Measurements from ENCODE around the gene ABCG2.
"Not testable (repeated sequence)": the region's sequence is repeated elsewhere in the genome, so short reads cannot be mapped to it uniquely, and the experiment has no call there.

The ABCG2 gene

DNA sequence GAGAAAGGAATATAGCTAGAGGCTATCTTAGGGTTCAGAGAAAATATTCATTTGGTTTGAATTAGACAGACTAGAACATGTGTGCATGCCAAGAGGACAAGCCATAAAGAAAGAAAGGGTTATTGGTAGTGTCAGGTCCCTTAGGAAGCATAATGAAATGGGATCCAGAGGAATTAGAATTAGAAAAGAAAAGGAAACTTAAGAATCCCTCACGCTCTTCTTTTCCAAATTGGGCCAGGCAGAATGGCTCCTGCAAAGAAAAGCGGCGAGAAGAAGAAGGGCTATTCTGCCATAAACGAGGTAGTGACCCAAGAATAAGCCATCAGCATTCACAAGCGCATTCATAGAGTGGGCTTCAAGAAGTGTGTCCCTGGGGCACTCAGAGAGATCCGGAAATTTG, 4.9 kb upstream of the ABCG2 start:
- no peak for DNase-seq

DNA sequence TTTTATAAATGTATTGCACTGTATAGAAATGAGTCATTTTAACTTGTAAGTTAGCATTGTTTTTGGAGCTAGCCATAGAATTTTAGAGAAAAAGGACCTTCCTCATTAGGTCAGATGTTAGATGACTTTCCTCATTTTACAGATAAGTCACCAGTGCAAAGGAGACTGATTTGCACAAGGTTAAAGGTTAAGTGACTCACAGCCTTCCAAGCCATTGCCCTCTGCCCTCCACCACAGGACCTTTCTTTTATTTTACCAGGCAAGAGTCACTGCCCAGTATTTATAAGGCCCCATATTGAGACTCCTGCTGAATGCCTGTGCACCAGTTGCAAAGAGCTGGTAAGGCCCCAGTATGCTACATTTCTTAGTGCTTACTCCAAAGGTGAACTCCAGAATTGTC, 4.2 kb upstream of the ABCG2 start:
- no peak for DNase-seq

DNA sequence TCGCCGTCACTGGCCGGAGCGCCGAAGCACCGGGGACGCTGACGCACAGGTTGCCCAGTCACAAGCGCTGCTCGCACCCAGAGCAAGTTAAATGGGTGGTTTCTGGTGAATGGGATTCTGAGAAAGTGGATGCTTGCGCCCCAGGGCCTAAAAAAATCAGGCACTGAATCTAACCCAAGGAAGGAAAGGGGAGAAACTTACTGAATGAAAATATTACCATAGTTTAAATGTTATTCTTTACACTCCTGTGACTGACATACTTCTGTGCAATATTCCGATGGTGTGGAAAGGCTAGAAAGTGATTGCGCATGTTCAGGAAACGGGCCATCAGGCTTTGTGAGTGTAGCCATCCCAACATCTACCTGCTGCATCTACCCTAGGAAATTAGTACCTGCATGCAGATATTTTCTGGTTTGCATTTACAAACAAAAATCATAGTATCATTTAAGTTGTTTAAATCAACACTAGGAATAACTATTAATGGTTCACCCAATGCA, 838 bp upstream of the ABCG2 start:
- DNase-seq = no peak

DNA sequence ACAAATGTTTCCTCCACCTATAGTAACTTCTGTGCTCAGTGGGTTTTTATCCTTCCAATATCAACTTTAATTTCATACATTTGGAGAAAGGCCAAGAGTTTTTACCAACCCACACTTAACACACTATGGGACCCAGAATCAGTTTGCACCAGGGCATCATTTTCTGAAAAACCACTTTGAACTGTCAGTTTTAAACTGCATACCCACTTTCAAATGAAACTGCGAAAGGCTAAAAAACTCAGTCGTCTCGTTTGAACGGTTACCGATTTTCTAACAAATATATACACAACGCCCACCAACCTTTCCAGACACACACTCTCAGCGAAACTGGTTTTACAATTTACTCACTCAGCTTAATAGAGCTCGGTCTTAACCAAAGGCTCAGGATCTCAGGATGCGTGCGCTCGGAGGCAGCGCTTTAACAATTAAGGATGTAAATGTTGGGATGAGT, 376 bp downstream of the ABCG2 start:
- no peak for DNase-seq

DNA sequence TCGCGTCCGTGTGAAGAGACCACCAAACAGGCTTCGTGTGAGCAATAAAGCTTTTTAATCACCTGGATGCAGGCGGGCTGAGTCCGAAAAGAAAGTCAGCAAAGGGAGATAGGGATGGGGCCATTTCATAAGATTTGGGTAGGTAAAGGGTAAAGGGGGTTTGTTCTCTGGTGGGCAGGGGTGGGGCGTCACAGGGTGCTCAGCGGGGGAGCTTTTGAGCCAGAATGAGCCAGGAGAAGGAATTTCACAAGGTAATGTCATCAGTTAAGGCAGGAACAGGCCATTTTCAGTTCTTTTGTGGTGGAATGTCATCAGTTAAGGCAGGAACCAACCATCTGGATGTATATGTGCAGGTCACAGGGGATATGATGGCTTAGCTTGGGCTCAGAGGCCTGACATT, 6.1 kb downstream of the ABCG2 start:
- DNase-seq = not testable (repeated sequence)

DNA sequence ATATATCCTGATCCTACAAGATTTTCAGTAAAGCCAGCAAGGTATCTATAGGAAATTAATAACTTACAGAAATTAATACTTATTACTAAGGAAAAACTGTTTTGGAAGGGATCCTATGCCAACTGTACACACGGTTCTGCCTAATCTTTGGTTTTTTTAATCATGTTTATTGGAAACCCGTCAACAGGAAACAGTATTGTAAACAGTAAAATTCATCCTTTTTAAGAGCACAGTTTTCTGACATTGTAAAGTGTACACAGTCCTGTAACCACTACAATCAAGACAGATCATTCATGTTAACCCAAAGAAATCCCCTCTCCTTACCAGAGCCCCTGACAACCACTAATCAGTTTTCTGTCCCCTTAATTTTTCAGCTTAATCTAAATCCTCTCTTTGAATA, 9.9 kb downstream of the ABCG2 start:
- DNase-seq = no peak

DNA sequence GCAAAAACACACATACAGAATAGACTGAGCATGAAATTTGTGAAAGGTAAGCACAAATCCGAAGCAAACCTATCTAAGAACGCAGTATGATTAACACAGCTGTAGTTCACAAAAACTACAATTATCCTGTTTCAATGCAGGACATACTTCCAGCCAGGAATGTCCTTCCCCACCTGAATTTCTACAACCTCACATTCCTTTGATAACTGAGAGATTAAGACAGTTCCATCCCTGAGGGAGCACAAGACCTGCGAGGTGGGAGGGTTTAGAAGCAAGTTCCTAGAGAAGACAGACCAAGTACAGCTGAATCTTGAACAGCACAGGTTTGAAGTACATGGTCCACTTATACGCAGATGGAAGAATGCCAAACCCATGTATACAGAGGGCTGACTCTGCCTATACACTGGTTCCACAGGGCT, 10.6 kb downstream of the ABCG2 start:
- DNase-seq = no peak

DNA sequence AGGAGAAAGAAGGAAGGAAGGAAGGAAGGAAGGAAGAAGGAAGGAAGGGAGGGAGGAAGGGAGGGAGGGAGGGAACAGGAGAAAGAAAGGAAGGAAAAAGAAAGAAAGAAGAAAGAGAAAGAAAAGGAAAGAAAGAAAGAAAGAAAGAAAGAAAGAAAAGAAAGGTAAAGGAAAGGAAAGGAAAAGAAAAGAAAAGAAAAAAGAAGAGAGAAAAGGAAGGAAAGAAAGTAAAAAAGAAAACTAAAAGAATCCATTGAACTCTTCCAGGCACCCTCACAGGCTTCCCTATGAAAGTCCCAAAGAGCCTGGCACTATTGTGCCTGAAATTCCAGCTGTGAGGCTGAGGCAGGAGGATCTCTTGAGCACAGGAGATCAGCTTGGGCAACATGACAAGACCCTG, 11.5 kb downstream of the ABCG2 start:
- DNase-seq = no peak

DNA sequence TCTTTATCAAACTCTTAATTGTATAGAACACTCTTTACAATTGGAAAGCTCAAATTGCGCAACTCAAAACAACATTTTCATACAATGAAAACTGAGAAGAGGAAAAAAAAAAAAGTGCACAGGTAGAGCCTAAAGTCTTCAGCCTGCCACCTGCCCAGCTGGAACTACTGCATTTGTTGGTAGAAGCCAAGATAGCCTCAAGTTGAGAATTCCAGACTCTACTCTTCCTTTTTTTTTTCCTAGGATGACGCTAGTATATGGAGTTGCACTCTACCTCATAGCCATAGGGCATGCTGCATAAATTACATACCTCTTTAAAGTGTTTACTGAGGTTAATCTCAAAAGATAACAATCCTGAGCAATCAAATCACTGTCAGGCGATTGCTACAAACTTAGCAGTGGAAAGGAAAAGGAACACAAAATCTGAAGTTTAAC, 13.6 kb downstream of the ABCG2 start:
- DNase-seq = no peak

DNA sequence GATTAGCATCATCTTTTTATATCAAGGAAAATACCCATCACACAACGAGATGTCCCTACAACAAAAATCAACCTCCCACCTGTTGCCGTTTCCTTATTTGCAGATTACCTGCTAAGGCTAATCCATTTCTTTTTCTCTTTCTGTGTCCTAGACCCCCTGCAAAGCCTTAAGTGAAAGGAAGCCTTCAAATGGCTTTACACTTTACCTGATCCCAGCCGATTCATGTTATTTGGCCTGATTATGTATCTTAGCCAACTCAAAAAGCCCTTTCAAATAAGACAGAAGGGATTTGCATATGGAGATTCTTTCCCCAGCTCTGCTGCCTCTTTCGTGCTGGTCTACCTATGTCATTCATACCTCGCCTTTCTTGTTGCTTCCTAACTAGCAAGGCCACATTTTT, 14.4 kb downstream of the ABCG2 start:
- no peak for DNase-seq

DNA sequence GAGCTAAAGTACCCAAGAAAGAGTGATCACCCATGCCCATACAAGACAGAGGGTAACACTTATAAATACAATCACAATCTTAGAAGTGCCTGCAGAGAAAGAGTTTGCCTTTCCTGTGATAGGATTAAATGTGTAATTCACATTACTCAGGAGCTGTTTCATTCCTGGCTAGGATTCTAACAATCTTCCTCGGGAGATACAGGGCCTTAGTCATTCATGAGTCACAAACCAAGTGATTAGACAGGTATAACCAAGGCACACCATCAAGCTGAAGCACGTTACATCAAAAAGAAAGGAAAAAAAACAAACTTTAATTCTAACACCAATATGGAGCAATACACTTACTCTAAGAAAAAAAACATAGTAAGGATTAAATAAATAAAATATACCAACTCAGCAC, 14.9 kb downstream of the ABCG2 start:
- no peak for DNase-seq

DNA sequence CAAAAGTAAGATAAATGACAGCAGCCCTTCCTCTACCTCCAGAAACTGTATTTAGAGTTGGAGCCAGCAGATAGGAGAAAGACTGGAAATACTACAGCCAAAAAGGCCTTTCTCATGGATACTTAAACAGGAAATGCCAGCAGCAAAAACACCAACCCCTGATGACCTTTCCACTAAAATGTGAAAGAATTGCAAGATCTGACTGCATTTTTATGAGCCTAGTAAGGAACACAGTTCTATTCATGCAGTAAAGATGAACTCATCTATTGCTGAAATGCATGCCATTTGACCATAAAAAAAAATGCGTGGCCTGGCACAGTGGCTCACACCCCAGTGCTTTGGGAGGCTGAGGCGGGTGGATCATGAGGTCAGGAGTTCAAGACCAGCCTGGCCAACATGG, 19.9 kb downstream of the ABCG2 start:
- DNase-seq = no peak

DNA sequence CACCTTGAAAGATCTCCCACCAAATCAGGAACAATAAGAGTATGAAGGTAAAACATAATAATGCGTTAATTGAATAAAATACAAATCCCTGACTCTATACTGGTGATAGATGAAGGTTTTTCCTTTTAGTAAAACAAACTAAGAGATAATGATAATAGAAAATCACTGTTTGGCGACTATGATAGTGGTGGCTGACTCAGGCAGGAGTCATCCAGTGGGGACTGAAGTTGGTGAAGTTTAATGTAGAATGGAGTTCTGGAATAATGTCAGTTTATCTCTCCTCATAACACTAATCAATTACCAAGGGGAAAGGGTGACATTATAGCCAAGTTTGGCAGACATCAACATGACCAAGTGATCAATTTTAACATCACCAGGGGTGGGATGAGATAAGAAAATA, 21.3 kb downstream of the ABCG2 start:
- no peak for DNase-seq

DNA sequence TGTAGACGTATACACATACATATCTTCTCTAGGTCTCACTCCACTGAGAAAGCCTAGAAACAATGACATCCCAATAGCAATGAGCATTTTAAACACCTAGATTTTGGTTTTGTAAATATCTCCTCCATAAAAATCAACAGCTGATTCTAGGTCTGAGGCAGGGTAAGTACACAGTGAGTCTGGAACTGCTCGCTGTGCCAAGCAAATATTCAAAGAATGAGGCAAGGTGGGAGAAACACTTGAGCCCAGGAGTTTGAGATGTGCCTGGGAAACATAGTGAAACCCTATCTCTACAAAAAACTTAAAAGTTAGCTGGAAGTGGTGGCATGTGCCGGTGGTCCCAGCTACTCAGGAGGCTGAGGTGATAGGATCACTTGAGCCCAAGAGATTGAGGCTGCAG, 22.2 kb downstream of the ABCG2 start:
- DNase-seq = no peak

DNA sequence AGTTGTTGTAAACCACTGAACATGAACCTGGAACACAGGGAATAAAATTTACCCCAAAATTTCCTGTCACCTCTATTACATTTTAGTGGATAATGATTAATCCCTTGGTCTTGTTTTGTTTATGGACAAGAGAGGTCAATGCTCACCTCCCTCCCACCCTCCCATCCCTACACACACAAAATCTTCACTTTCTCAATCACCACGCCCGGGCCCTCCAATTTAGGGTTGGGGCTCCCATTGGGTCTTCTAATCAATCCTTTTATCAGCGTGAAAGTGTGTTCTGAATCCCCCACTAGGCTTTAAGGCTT, 23.1 kb downstream of the ABCG2 start:
- no peak for DNase-seq

DNA sequence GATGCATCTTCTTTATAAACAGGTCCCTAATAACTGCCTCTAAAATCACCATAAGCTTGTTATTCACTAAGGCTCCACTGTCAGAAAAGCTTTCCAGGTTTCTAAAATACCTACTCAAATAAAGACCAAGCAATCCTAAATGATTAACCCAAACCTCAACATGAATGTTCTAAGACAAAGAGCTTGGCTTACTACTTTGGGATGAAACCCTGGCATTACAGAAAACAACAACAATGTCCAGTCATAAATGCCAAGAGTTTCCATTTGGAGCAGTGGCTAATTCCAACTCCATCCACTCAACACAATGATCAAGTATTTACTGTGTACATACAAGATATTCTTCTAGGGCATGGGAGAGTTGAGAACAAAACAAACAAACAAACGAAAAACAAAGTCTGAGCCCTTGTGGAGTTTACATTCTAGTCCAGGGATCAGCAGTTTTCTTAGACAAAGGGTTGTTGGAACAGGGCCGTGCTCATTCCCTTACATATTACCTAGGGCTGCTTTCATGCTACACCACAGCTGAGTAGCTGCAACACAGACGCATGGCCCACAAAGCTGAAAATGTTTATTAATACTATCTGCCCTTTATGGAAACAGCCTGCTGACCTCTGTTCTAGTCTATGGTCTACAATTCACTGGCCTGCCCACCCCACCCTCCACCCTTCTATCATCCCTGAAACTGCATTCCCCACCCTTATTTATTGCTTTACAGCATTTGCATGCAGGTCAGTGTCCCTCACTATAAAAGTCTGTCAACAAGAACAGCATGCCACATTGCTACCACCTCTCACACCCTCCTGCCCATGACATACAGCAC, 23.7 kb downstream of the ABCG2 start:
- no peak for DNase-seq

DNA sequence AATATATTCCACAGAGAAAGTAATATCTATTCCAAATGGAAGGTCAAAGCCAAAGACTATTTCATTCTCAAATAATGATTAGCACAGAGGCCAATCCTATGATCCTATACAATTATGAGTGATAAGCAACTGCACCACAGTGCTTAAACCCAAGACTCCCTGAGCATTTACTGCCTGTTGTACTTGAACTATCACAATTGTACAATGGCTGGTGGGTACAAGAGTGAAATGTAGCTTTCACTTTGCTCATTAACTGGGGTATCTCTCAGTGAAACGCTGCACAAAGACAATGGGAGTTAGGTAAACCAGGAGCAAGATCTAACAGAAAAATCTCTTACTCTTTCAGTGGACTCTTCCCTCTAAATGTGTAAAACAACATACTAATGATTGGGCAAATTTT, 24.3 kb downstream of the ABCG2 start:
- DNase-seq = no peak

DNA sequence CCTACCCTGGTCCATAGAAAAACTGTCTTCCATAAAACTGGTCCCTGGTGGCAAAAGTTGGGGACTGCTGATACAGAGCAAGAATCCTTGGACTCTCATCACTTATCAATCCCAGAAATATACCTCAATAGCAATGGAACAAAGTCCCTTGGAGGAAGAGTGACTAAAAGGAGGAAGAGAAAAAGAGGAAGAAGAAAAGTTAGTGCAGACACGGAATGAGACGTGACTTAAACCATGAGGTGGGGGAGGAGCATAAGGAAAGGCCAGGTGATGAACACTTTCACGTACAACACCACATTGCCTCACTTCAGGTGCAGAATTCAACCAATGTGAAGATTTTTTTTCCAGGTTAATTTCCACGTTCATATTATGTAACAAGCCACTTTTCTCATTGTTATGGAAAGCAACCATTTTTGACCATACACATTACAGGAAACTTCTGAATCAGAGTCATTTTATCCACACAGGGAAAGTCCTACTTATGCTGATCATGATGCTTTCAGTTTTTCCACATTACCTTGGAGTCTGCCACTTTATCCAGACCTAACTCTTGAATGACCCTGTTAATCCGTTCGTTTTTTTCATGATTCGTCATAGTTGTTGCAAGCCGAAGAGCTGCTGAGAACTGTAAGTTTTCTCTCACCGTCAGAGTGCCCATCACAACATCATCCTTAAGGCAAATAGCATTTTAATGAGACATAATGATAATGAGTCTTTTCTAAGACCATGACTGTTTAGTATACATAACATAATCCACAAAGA, 27.7 kb downstream of the ABCG2 start:
- no peak for DNase-seq

DNA sequence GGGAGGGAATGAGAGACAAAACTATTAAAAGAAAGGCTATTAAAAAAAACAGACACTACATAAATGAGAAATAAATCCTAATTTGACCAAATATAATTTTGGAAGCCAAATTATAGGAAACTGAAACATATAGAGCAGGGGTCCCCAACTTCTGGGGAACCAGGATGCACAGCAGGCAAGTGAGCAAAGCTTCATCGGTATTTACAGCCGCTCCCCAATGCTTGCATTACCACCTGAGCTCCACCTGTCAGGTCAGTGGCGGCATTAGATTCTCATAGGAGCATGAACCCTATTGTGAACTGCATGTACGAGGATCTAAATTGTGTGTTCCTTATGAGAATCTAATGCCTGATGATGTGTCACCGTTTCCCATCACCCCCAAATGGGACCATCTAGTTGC, 28.4 kb downstream of the ABCG2 start:
- no peak for DNase-seq

DNA sequence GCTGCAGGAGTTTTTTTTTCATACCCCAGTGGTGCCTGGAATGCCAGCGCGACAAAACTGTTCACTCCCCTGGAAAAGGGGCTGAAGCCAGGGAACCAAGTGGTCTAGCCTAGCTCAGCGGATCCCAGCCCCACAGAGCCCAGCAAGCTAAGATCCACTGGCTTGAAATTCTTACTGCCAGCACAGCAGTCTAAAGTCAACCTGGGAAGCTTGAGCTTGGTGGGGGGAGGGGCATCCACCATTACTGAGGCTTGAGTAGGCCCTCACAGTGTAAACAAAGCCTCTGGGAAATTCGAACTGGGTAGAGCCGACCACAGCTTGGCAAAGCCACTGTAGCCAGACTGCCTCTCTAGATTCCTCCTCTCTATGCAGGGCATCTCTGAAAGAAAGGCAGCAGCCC, 36.2 kb downstream of the ABCG2 start:
- not testable (repeated sequence) for DNase-seq

DNA sequence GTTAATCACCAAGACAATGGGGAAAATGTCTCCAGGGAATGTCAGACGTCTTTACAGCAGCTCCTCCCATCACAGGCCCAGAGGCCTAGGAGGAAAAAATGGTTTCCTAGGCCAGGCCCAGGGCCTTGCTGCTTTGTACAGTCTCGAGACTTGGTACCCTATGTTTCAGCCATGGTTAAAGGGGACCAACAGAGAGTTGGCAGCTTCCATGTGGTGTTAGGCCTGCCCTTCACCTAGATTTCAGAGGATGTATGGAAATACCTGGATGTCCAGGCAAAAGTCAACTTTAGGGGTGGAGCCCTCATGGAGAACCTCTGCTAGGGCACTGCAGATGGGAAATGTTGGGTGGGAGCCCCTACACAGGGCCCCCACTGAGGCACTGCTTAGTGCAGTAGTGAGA, 38.5 kb downstream of the ABCG2 start:
- DNase-seq = no peak

DNA sequence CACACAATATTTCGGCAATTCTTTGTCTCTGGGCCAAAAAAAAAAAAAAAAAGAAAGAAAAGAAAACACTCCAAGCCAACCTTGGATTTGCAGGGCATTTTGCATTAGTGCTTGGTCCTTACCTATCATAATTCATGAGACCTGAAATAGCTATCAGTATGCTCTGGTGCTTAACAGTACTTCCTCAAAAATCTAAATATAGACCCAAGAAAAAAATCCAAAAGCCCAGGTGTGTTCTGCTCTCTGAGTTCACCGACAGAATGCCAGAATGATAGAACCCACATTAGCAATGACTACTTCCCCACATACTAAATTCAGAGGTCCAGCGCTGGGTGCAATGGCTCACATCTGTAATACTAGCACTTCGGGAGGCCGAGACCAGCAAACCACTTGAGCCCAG, 42.9 kb downstream of the ABCG2 start:
- DNase-seq = no peak

DNA sequence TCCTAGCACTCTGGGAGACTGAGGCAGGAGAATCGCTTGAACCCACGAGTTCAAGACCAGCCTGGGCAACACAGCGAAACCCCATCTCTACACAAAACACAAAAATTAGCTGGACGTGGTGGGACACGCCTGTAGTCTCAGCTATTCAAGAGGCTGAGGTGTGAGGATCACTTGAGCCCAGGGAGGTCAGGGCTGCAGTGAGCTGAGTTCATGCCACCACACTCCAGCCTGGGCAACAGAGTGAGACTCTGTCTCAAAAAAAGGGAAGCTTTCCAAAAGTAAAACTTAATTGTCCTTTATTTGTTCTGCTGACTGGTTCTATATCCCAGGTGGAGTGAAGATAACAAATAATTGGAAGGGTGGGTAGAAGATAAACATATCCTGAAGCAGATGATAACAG, 45.6 kb downstream of the ABCG2 start:
- DNase-seq = no peak

DNA sequence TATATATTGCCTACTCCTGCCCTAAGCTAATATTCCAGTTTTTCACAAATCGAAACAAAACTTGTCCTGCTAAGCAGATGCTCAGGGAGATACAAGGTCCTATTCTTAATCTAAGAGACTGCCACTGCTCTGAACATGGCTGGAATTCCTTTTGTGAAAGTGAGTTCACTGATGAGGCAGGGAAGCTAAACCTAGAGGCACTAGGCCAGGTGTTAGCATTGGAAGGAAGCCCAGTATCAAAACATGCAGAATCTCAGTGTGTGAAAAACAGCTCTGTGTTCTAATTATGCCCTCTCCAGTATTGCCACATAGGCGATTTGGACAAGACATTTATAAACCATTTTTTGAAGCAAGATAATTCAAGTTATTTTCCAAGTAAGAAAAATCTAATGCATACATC, 47.6 kb downstream of the ABCG2 start:
- no peak for DNase-seq

Data from activated CD4-positive, alpha-beta T cell treated with anti-CD3 and anti-CD28 coated beads, Interleukin-2, amount 50 U/mL, for 4 hours (primary cell).